Lower lobe of right lung (tissue), 2 donors: ENCODE results near the gene UQCR11. TPM values are rescaled to one million over a fixed set of nuclear protein-coding genes. Genes with fewer than 3 reads are reported as not detected.

Source experiments
- ATAC-seq, 2 donors: fragments of 200-7000 bp; cut with Tn5 transposase; one replicate each; pipeline ENCODE4 v1.9.1; 2020 to 2022; ENCODE audit warnings: mild to moderate bottlenecking in 2 of 2, moderate library complexity in 2 of 2
- DNase-seq: peaks from one replicate; pipeline ENCODE4 v3.0.0-alpha.2; 2020
- H3K27ac ChIP-seq: fragments of 200-600 bp; one replicate; pipeline ENCODE4 v1.8.0; 2022
- H3K27me3 ChIP-seq: fragments of 200-600 bp; one replicate; pipeline ENCODE4 v1.8.0; 2022; ENCODE audit warnings: low read depth
- H3K36me3 ChIP-seq: fragments of 200-600 bp; one replicate; pipeline ENCODE4 v1.8.0; 2022; ENCODE audit warnings: mild to moderate bottlenecking
- H3K4me1 ChIP-seq: fragments of 200-600 bp; one replicate; pipeline ENCODE4 v1.8.0; 2022
- H3K4me3 ChIP-seq: fragments of 200-600 bp; one replicate; pipeline ENCODE4 v1.8.0; 2022; ENCODE audit warnings: mild to moderate bottlenecking
- H3K9me3 ChIP-seq: fragments of 200-600 bp; one replicate; pipeline ENCODE4 v1.8.0; 2022
- CTCF ChIP-seq: fragments of 200-600 bp; IDR thresholded peaks from one replicate; pipeline ENCODE4 v1.8.0; 2022; ENCODE audit warnings: antibody characterized with exemption, mild to moderate bottlenecking
- intact Hi-C: fragments of 100-400 bp; cut with DNase I; formaldehyde crosslinking; loops from one replicate; pipeline ENCODE4 v1.11.0; 2022
- total RNA-seq: library from RNA; stranded (reverse); fragmentation: NEBNext Ultra II Directional; extraction: Animal tissue kit (Norgen Biotek cat#: 25700); gene quantifications from one replicate; pipeline ENCODE4 v1.2.1, GENCODE V29; 2021
- donor health status: DM: no; HTN: yes; CAD: no; lungs with severe emphysema.

Gene UQCR11
- total RNA-seq, 1 donor from 2014 or later: 164 TPM

- Histone ChIP-seq H3K27ac (no peak overlapping the region), H3K4me3 (no peak overlapping the region), H3K27me3 (no peaks in the 10 kb centered on the region), H3K4me1 (peaks cover 16% of the 10 kb centered on the region), H3K36me3 (peaks cover 62% of the 10 kb centered on the region), H3K9me3 (no peaks in the 10 kb centered on the region)
- ATAC-seq (no peak), DNase-seq (no peak)
- intact Hi-C loops: no loop called here
- no peak for TF ChIP-seq CTCF
Observed at GRCh38 chr19:1613146-1613545, 7.9 kb upstream of the UQCR11 start.

GRCh38 chr19:1612114-1613086 lies 7.1 kb upstream of the UQCR11 start:
- no peak for ATAC-seq
- H3K4me3 ChIP-seq: no peak overlapping the region
- H3K27me3 ChIP-seq: no peaks in the 10 kb centered on the region
- H3K4me1 ChIP-seq: peaks cover 16% of the 10 kb centered on the region
- DNase-seq: no peak
- H3K27ac ChIP-seq: no peak overlapping the region
- no peak for TF ChIP-seq CTCF
- intact Hi-C loops: no loop called here
- peaks cover 55% of the 10 kb centered on the region for H3K36me3 ChIP-seq
- no peaks in the 10 kb centered on the region for H3K9me3 ChIP-seq

GRCh38 chr19:1611353-1611752 lies 6.1 kb upstream of the UQCR11 start:
- TF ChIP-seq CTCF: no peak

GRCh38 chr19:1610579-1610978 lies 5.3 kb upstream of the UQCR11 start:
- no peak overlapping the region for H3K4me3 ChIP-seq
- no peaks in the 10 kb centered on the region for H3K27me3 ChIP-seq
- ATAC-seq (no peak), DNase-seq (no peak)
- H3K36me3 ChIP-seq: peaks cover 42% of the 10 kb centered on the region
- no peaks in the 10 kb centered on the region for H3K9me3 ChIP-seq
- TF ChIP-seq CTCF: no peak
- intact Hi-C loops: no loop called here
- H3K27ac ChIP-seq: no peak overlapping the region
- H3K4me1 ChIP-seq: peaks cover 27% of the 10 kb centered on the region

More at GRCh38 chr19:1611353-1611752, 6.1 kb upstream of the UQCR11 start:
- Histone ChIP-seq H3K27ac (no peak overlapping the region), H3K4me1 (peaks cover 19% of the 10 kb centered on the region), H3K27me3 (no peaks in the 10 kb centered on the region), H3K4me3 (no peak overlapping the region), H3K36me3 (peaks cover 49% of the 10 kb centered on the region), H3K9me3 (no peaks in the 10 kb centered on the region)
- intact Hi-C loops: no loop called here
- DNase-seq (no peak), ATAC-seq (no peak)

GRCh38 chr19:1609680-1610474 lies 4.6 kb upstream of the UQCR11 start:
- Histone ChIP-seq H3K27ac (no peak overlapping the region), H3K9me3 (no peaks in the 10 kb centered on the region), H3K27me3 (no peaks in the 10 kb centered on the region), H3K36me3 (peaks cover 35% of the 10 kb centered on the region), H3K4me3 (no peak overlapping the region), H3K4me1 (peaks cover 28% of the 10 kb centered on the region)
- no peak for TF ChIP-seq CTCF
- DNase-seq: no peak
- no peak for ATAC-seq
- intact Hi-C loops: no loop called here
